LNCaP clone FGC (cell line): ENCODE data around the gene LDAF1.
"Not testable (repeated sequence)": the region's sequence is repeated elsewhere in the genome, so short reads cannot be mapped to it uniquely, and the experiment has no call there.

Experiments used
- DNase-seq: peaks from one replicate; pipeline ENCODE4 v3.0.0-alpha.2; 2011; ENCODE audit warnings: low read depth
- H3K4me3 ChIP-seq: 2 replicates; pipeline ENCODE4 v1.5.1; 2011; ENCODE audit warnings: mild to moderate bottlenecking, low read depth, low read length, control low read depth
- TF ChIP-seq, protein P1 (sequence below): IDR thresholded peaks from 2 replicates; pipeline ENCODE4 v1.5.1; 2012; ENCODE audit warnings: mild to moderate bottlenecking; ENCODE audit not compliant: control insufficient read depth, insufficient read depth; ENCODE audit errors: extremely low read depth

LDAF1 gene

DNA sequence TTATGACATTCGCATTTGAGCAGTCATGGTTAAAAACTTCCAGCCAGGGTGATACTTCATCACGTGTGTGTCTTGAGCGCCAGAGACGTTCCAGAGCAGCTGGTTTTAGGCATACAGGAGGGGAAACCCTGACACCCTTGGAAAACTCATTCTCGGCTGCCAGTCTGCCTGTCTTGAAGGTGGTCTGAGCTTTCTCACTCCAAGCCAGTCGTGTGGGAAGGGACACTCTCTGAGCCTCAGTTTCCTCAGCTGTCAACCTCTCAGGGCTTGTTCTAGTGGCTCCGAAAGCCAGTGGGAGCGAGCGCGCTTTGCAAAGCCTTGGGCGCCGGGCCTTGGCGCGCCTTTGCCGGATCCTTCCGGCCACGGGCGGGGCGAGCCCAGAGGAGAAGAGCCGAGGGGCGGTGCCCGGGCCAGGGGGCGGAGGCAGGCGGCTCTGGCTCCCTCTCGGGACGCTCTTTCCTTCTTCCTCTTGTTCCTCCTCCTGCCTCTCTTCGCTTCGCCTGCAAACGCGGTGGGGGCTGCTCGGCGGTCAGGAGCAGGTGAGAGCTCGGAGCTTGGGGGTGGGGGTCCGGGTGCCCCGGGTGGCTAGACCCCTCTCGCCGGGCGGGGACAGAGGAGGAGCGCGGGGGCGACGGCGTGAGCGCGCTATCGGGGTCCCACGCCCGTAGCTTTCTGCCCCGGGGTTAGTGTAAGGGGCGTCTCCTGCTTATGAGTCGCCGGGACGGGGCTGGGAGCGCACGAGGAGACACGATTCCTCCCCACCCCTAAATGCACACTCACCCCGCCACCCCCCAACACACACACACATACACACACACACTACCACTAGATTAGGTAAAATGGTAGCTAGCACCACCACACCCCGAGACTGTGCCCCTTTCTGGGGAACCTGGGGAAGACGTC, at the start of gene LDAF1:
Gene LDAF1 (plus strand): TSS at position 467 of the 903 bp plus-strand sequence. CDS start 2,509 bp downstream, outside the sequence.
- DNase-seq = peak; percentile 46
- peak within 1 kb of the TSS; percentile 77 for H3K4me3 ChIP-seq
- TF ChIP-seq, protein P1, sequence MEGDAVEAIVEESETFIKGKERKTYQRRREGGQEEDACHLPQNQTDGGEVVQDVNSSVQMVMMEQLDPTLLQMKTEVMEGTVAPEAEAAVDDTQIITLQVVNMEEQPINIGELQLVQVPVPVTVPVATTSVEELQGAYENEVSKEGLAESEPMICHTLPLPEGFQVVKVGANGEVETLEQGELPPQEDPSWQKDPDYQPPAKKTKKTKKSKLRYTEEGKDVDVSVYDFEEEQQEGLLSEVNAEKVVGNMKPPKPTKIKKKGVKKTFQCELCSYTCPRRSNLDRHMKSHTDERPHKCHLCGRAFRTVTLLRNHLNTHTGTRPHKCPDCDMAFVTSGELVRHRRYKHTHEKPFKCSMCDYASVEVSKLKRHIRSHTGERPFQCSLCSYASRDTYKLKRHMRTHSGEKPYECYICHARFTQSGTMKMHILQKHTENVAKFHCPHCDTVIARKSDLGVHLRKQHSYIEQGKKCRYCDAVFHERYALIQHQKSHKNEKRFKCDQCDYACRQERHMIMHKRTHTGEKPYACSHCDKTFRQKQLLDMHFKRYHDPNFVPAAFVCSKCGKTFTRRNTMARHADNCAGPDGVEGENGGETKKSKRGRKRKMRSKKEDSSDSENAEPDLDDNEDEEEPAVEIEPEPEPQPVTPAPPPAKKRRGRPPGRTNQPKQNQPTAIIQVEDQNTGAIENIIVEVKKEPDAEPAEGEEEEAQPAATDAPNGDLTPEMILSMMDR = no peak

DNA sequence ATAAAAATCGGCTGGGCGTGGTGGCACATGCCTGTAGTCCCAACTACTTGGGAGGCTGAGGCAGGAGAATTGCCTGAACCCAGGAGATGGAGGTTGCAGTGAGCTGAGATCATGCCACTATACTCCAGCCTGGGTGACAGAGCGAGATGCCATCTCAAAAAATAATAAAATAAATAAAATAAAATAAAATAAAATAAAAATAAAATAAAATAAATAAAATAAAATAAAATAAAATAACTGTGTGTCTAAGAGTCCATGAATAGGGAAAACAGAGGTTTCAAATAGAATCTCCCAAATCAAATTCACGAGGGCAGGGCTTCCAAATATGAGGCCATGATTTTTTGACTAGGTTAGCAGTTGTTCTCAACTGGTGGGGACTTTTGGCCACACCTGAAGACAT, 42.9 kb upstream of the LDAF1 start:
- DNase-seq, H3K4me3 ChIP-seq: not testable (repeated sequence)

DNA sequence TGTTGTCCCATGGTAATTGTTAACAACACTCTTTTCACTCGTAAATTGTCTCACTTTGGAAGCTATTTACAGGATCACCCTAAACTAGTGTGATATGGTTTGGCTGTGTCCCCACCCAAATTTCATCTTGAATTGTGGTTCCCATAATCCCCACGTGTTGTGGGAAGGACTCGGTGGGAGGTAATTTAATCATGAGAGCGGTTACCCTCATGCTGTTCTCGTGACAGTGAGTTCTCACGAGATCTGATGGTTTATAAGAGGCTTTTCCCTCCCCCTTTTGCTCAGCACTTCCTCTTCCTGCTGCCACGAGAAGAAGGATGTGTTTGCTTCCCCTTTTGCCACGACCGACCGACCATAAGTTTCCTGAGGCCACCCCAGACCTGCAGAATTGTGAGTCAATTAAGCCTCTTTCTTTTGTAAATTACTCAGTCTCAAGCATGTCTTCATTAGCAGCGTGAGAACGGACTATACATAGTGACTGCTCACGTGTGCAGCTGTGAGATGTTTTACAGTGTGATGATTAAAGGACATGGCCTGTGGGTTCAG, 42.3 kb upstream of the LDAF1 start:
- no peak overlapping the region for H3K4me3 ChIP-seq
- TF ChIP-seq, protein P1 = no peak

DNA sequence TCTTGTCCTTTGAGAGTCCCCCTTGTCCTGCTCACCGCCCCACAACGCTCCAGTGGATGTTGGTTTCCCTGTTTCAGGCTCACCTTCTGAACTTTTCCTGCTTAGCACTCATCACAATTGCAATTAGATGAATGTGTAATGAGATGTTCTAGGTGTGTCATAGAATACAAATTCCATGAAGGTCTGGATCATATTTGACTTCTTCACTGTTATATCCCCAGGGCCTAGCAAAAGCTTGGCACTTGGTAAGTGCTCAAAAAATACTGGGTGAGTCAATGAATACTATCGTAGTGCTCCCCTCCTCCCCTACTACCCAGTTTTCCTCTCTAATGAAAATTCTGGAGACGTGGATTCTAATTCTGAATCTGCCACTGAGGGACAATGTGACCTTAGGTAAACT, 40.9 kb upstream of the LDAF1 start:
- TF ChIP-seq, protein P1 = no peak
- no peak for DNase-seq
- no peak overlapping the region for H3K4me3 ChIP-seq

More for the DNA sequence above, 42.3 kb upstream of the LDAF1 start:
- no peak for DNase-seq

DNA sequence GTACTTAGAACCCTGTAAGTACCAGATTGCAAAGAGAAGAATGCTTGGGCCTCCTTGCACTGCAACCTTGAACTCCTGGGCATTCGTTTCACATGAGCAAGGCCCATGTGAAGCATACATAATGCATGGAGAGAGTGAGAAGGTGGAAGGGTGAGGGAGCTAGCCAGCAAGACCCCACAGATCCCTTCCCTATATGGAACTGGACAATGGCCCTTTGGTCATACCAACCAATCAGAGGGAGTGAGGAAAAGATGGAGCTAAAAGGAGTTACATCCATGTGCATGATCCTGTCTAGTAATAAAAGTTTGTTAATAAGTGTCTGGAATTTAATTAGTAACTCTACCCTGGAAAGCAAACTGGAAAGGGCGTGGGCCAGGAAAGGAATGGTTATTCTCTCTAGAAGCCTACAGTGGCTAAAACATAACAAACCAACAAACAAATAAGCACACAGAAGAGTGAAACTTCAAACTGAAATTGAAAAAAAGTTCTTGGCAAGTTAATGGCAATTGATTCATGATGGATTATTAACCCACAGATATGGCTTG, 37.4 kb upstream of the LDAF1 start:
- no peak overlapping the region for H3K4me3 ChIP-seq
- TF ChIP-seq, protein P1 = no peak
- DNase-seq = no peak

DNA sequence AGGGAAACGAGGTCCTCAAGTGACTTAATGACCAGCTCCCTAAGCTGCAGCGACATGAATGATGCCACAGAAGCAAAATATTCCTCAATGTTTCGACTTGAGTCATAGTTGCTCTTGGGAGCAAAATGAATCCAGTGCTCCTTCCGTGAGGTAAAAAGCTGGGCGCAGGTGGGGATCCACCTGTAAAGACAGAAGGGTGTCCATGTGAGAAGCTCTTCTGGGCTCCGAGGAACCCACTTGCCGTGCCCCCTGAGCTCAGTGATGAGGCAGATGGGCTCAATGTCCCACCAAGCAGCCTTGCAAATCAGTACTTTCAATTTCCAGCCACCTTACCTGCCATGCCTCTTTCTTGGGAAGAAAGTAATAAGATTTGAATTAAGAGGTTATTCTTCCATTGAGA, 33.3 kb upstream of the LDAF1 start:
- TF ChIP-seq, protein P1 = no peak
- DNase-seq = no peak
- H3K4me3 ChIP-seq = no peak overlapping the region

DNA sequence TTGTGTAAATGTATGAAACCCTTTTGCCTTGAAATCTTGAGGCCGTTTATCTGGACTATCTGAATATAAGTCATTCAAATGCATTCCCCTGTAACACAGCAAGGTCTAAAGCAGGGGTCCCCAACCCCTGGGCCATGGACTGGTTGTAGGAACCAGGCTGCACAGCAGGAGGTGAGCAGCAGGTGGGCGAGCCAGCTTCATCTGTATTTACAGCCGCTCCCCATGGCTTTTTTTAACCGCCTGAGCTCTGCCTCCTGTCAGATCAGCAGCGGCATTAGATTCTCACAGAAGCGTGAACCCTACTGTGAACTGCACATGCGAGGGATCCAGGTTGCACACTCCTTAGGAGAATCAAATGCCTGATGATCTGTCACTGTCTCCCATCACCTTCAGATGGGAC, 32.0 kb upstream of the LDAF1 start:
- DNase-seq = no peak
- TF ChIP-seq, protein P1 = no peak
- H3K4me3 ChIP-seq = no peak overlapping the region
